Fibroblast of peridontal ligament (primary cell): ENCODE measurements around the gene TENM3.
"Not testable (repeated sequence)": the region's sequence is repeated elsewhere in the genome, so short reads cannot be mapped to it uniquely, and the experiment has no call there.

Experiments
- DNase-seq: peaks from one replicate; pipeline ENCODE4 v3.0.0-alpha.2; 2010; ENCODE audit errors: extremely low read depth

Gene TENM3

GRCh38 chr4:182228991-182229577 is 14.1 kb upstream of the TENM3 start:
- DNase-seq = no peak

GRCh38 chr4:182230256-182230655 is 12.9 kb upstream of the TENM3 start:
- DNase-seq = no peak

DNA sequence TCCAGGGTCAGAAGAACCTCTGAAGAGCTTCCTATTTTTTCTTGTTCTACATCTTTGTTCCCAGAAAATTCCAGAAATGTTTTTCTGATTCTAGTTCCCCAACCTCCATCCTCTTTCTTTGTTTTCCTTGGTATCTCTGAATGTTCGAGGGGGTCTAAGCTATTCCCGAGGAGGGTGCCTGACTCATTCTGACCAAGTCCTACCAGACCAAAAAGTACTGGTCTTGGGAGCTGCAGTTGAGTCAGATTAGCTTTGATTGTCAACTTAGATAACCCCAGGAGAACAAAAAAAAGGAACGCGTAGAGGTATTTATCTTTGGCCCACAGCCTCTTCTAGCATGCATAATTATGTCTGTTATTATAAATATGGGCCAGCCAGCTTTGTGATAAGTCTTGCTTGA is 12.1 kb upstream of the TENM3 start:
- no peak for DNase-seq

- no peak for DNase-seq
These were observed 11.7 kb upstream of the TENM3 start for GRCh38 chr4:182231496-182231895.

- DNase-seq = no peak
These were observed 9.7 kb upstream of the TENM3 start for GRCh38 chr4:182233310-182234090.

- DNase-seq = no peak
These were observed 8.0 kb upstream of the TENM3 start for GRCh38 chr4:182235021-182235795.

DNA sequence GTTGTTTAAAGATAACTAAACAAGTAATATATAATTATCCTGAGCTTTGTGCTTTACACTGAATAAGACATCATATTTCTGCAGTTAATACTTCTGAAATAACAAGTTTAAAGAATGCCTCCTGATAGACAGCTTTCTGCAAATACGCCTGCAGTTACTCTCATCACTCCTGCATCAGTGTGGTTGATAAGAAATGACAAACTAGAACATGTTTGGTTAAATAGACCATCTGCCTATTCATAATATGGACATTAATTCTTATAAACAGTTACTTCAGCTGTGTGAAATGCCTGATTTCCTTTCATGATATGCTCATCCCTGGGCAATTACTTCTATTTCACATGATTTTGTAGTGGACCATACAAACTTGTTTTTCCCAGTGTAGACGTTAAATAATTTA is 7.0 kb upstream of the TENM3 start:
- no peak for DNase-seq

- not testable (repeated sequence) for DNase-seq
These were observed 6.2 kb upstream of the TENM3 start for GRCh38 chr4:182237010-182237409.

DNA sequence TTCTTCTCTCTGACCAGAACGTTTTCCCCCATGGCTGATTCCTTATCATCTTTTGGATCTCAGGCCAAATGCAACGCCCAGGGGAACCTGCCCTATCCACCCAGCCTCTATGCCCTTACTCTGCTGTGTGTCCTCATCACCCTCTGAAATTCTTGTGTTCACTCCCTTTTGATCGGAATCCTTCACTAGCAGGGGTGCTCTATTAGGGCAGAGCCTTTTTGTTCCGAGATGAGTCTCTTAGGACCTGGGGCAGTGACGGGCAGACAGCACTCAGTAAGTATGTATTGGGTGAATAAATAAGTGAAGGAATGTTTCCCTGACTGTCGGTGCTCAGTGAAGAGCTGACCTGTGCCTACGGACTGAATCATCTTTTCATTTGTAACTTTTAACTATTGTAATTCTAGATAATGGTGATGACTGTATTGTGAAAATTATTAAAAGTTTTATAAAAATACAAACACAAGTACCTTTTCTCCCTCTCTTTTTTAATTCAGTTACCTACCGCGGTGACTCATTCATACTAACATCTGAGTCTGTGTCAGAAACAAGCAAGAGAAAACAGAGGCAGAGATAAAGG is 4.8 kb upstream of the TENM3 start:
- no peak for DNase-seq

- peak; percentile 29 for DNase-seq
These were observed 2.8 kb upstream of the TENM3 start for GRCh38 chr4:182240161-182241130.

DNA sequence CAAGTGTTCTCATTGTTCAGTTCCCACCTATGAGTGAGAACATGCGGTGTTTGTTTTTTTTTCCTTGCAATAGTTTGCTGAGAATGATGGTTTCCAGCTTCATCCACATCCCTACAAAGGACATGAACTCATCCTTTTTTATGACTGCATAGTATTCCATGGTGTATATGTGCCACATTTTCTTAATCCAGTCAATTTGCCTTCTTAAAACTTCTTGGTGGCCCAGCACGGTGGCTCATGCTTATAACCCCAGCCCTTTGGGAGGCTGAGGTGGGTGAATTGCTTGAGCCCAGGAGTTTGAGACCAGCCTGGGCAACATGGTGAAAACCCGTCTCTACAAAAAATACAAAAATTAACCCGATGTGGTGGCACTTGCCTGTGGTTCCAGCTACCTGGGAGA is 942 bp upstream of the TENM3 start:
- not testable (repeated sequence) for DNase-seq

DNA sequence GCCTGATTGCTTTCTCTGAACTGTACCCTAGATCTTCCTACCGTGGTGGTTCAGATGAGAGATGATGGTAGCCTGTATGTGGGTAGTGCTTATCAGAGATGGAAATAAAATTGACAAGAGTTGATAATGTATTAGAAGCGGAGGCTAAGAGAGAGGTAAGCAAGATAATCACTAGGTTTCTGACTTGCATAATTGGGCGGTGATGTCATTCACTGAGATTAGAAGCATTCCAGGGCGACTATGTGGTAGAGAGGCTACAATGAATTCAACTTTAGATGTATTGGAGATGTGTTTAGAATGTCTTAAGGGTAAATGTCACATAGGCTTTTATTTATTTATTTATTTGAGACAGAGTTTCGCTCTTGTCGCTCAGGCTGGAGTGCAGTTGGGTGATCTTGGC is 415 bp upstream of the TENM3 start:
- no peak for DNase-seq

GRCh38 chr4:182245041-182245440 is 1.8 kb downstream of the TENM3 start:
- DNase-seq = no peak

DNA sequence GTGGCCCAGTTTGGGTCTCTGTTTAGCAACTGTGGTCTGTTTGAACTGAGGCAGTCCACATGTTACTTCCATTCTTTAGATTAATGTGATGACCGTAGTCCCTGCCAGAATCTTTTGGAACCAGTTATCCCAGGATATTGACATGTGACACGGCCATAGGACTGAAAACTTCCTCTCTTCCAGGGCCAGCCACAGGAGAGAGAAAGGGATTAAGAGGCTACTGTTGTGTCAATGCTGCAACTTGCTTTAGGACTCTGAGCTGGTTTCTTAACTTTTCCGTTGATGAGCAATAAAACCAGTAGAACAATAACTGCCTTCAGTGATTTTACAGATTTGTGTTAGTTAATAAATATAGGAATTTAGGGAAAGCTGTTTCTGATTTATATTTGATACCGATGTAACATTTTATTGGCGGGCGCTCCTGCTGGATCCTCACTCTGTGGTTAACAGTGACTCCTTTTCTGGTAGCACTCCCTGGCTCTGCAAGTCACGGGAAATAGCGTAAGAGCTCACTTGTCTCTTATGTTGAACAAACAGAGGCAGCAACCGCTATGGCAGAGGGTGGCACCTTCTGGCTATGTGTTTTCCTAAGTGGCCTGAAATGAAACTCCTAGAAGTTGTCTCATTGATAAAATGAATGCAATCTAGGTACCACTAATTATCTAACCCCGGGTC is 2.5 kb downstream of the TENM3 start:
- DNase-seq = peak; percentile 60

DNA sequence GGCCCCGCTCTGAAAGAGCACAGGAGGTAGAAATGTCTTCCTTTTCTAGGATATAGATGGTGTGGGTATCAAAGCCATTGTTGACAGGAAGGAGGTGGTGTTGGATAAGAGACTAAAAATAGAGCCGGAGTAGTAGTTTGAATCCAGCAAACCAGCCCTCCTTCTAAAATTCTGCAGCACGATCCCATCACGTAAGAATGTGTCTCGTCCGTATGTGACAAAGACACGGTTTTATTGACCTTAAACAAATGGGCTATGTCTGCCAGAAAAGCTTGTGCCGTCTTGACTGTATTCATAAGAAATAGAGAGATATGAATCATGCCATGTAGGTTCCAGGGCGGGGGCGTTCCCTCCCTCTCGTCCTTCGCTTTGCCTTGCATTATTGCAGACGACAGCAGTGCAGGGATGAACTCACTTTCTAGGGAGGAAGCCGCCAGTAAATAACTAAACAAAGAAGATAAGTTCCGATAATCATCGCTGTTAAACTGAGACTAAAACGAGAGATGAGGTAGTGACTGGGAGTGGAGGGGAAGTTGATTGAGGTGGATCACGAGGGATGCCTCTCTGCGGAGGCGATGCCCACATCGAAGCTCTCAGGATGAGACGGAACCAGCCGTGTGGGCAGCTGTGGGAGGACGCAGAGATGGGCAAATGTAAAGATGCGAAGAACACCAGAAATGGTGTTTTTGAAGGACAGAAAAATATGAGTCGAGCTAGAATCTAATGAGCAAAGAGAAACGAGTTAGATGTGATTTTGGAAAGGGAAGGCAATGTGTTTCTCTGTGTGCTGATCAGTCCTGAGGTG is 3.4 kb downstream of the TENM3 start:
- no peak for DNase-seq

GRCh38 chr4:182248295-182248694 is 5.1 kb downstream of the TENM3 start:
- DNase-seq = no peak

GRCh38 chr4:182250446-182250845 is 7.2 kb downstream of the TENM3 start:
- no peak for DNase-seq

DNA sequence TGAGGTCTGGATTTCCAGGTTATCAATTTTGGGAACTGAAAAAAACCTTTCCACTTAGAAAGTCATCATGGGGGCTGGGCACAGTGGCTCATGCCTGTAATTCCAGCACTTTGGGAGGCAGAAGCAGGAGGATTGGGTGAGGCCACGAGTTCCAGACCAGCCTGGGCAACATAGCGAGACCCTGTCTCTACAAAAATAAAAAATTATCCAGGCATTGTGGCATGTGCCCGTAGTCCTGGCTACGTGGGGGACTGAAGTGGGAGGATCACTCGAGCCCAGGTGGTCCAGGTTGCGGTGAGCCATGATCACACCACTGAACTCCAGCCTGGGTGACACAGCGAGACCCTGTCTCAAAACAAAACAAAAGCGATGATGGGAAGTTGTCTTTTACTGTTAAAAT is 7.9 kb downstream of the TENM3 start:
- no peak for DNase-seq

DNA sequence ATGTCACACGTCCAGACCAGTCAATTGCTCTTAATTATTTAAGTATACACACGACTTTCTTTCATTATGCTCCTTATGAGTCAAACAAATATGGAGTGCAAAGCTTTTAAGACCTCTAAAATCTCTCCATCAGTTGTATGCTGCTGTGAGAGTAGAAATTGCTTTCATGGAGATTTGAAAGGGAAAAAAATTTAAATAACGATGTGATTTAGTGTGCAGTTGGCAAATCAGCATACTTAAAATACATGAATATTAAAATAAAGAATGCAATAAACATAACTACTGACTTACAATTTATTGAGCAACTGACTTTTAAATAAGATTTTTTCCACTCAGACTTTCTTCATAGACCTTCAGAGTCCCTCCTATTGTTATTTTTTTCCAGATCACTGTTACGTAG is 9.0 kb downstream of the TENM3 start:
- no peak for DNase-seq
